DND-41 (cell line): ENCODE results near the gene BACH2.

Experiments
- EZH2 ChIP-seq: IDR thresholded peaks from 3 replicates; pipeline ENCODE4 v1.6.1; 2012; ENCODE audit warnings: borderline replicate concordance, low read depth, mild to moderate bottlenecking, moderate library complexity, low read length, inconsistent platforms; ENCODE audit not compliant: severe bottlenecking
- TF ChIP-seq, protein P1 (sequence below): IDR thresholded peaks from 2 replicates; pipeline ENCODE4 v1.5.1; 2012; ENCODE audit warnings: borderline replicate concordance, low read length, moderate library complexity, mild to moderate bottlenecking; ENCODE audit not compliant: poor library complexity, severe bottlenecking; ENCODE audit errors: extremely low read depth

DNA sequence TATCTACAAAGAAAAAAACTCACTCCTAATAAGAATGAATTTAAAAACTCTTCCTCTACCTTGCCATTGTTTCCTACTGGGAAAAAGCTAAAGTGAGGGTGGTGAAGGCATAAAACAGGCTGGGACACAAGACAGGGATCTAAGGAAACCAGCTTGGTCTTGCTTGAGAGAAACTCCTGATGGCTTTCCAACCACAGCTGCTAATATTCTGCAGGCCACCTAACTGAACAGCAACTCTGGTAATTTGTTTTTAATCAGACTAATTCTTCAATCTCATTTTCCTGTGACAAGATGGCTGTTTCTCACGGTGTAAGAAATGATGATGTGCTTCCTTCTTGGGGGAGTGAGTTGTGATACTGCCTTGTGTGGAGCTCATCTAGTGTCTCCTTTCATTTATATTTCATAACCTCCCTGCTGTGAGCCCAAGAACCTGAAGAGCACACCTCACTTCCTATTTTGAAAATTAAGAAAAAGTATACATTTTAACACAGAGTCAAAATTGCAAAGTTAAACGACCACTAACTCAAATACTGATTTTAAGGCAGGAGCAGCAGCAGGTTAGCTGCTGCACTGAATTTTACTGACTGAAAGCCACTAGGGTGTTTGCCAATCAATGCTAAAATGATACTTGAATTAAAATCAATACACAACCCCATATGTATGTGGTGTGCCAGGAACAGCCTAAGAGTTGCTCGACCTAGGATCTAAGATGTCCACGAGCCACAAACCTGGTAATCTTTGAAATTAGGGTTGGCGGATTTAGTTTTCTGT, 58.0 kb downstream of the BACH2 start:
- TF ChIP-seq, protein P1, sequence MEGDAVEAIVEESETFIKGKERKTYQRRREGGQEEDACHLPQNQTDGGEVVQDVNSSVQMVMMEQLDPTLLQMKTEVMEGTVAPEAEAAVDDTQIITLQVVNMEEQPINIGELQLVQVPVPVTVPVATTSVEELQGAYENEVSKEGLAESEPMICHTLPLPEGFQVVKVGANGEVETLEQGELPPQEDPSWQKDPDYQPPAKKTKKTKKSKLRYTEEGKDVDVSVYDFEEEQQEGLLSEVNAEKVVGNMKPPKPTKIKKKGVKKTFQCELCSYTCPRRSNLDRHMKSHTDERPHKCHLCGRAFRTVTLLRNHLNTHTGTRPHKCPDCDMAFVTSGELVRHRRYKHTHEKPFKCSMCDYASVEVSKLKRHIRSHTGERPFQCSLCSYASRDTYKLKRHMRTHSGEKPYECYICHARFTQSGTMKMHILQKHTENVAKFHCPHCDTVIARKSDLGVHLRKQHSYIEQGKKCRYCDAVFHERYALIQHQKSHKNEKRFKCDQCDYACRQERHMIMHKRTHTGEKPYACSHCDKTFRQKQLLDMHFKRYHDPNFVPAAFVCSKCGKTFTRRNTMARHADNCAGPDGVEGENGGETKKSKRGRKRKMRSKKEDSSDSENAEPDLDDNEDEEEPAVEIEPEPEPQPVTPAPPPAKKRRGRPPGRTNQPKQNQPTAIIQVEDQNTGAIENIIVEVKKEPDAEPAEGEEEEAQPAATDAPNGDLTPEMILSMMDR, result no peak
- TF ChIP-seq EZH2, result no peak
